Measurements from ENCODE around the gene TEX55. TPM values are rescaled to one million over a fixed set of nuclear protein-coding genes. Genes with fewer than 3 reads are reported as not detected.
"Not testable (repeated sequence)": the region's sequence is repeated elsewhere in the genome, so short reads cannot be mapped to it uniquely, and the experiment has no call there.

The TEX55 gene
- not detected for polyA plus RNA-seq (2012; ENCODE audit: insufficient read depth, insufficient read length, low read depth)

GRCh38 chr3:119145500-119146167 lies at the start of gene TEX55:
TSS of gene TEX55 (plus strand) at chr3:119146165. CDS start at chr3:119146190, 25 bp downstream.
- TF ChIP-seq, protein P1, sequence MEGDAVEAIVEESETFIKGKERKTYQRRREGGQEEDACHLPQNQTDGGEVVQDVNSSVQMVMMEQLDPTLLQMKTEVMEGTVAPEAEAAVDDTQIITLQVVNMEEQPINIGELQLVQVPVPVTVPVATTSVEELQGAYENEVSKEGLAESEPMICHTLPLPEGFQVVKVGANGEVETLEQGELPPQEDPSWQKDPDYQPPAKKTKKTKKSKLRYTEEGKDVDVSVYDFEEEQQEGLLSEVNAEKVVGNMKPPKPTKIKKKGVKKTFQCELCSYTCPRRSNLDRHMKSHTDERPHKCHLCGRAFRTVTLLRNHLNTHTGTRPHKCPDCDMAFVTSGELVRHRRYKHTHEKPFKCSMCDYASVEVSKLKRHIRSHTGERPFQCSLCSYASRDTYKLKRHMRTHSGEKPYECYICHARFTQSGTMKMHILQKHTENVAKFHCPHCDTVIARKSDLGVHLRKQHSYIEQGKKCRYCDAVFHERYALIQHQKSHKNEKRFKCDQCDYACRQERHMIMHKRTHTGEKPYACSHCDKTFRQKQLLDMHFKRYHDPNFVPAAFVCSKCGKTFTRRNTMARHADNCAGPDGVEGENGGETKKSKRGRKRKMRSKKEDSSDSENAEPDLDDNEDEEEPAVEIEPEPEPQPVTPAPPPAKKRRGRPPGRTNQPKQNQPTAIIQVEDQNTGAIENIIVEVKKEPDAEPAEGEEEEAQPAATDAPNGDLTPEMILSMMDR (IDR thresholded peaks at IDR 0.05; ENCODE audit: low read depth, low read length): peak; percentile 85
- Histone ChIP-seq H3K4me1 (no peaks in the 10 kb centered on the region), H3K4me3 (ENCODE audit: low read depth, low read length) (no peak within 1 kb of the TSS), H3K9me3 (no peaks in the 10 kb centered on the region), H3K36me3 (no peaks in the 10 kb centered on the region), H3K27me3 (no peaks in the 10 kb centered on the region)
- DNase-seq: peak; percentile 38

GRCh38 chr3:119098003-119098402 lies 48.0 kb upstream of the TEX55 start:
- Histone ChIP-seq H3K27me3 (peaks cover 20% of the 10 kb centered on the region), H3K4me3 (ENCODE audit: low read depth, low read length) (no peak overlapping the region), H3K36me3 (no peaks in the 10 kb centered on the region), H3K9me3 (no peaks in the 10 kb centered on the region), H3K4me1 (no peaks in the 10 kb centered on the region)
- no peak for DNase-seq
- TF ChIP-seq, protein P1 (IDR thresholded peaks at IDR 0.05; ENCODE audit: low read depth, low read length): no peak

GRCh38 chr3:119098619-119099222 lies 47.2 kb upstream of the TEX55 start:
- TF ChIP-seq, protein P1 (IDR thresholded peaks at IDR 0.05; ENCODE audit: low read depth, low read length): peak; percentile 75
- H3K4me1 ChIP-seq: no peaks in the 10 kb centered on the region
- H3K27me3 ChIP-seq: peaks cover 20% of the 10 kb centered on the region
- H3K4me3 ChIP-seq (ENCODE audit: low read depth, low read length): no peak overlapping the region
- no peaks in the 10 kb centered on the region for H3K36me3 ChIP-seq
- no peaks in the 10 kb centered on the region for H3K9me3 ChIP-seq
- no peak for DNase-seq

DNA sequence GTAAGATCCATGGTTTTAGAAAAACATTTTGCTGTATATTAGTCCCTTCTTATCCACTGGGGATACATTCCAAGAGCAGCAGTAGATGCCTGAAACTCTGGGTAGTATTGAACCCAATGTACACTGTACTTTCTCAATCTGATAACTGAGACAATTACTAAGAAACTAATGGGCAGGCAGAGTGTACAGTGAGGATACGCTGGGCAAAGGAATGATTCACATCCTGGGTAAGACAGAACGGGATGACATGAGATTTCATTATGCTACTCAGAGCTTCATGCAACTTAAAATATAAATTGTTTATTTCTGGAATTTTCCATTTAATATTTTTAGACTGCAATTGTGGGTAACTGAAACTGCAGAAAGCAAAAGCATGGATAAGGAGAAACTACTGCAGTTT lies 46.2 kb upstream of the TEX55 start:
- TF ChIP-seq, protein P1 (IDR thresholded peaks at IDR 0.05; ENCODE audit: low read depth, low read length): no peak
- Histone ChIP-seq H3K4me3 (ENCODE audit: low read depth, low read length) (no peak overlapping the region), H3K27me3 (peaks cover 20% of the 10 kb centered on the region), H3K9me3 (no peaks in the 10 kb centered on the region), H3K36me3 (no peaks in the 10 kb centered on the region), H3K4me1 (no peaks in the 10 kb centered on the region)
- DNase-seq: no peak

- H3K4me3 ChIP-seq (ENCODE audit: low read depth, low read length): no peak overlapping the region
- no peaks in the 10 kb centered on the region for H3K9me3 ChIP-seq
- H3K27me3 ChIP-seq: peaks cover 20% of the 10 kb centered on the region
- TF ChIP-seq, protein P1 (IDR thresholded peaks at IDR 0.05; ENCODE audit: low read depth, low read length): no peak
- H3K36me3 ChIP-seq: no peaks in the 10 kb centered on the region
- no peak for DNase-seq
- H3K4me1 ChIP-seq: no peaks in the 10 kb centered on the region
These were observed 41.9 kb upstream of the TEX55 start for GRCh38 chr3:119104031-119104430.

GRCh38 chr3:119118330-119118729 lies 27.6 kb upstream of the TEX55 start:
- H3K9me3 ChIP-seq; H3K4me3 ChIP-seq (ENCODE audit: low read depth, low read length); DNase-seq; H3K27me3 ChIP-seq; H3K36me3 ChIP-seq; H3K4me1 ChIP-seq: not testable (repeated sequence)

Measured in BE2C (cell line).